Pulmonary artery endothelial cell (primary cell): ENCODE measurements around the gene CDH13. TPM values are rescaled to one million over a fixed set of nuclear protein-coding genes. Genes with fewer than 3 reads are reported as not detected.
"Not testable (repeated sequence)": the region's sequence is repeated elsewhere in the genome, so short reads cannot be mapped to it uniquely, and the experiment has no call there.

Experiments used
- DNase-seq: peaks from one replicate; pipeline ENCODE4 v3.0.0-alpha.2; 2011; ENCODE audit warnings: low read depth, low spot score
- total RNA-seq: library from RNA; depleted of rRNA; stranded (reverse); fragments of >200 nt; gene quantifications from 2 replicates; pipeline ENCODE4 v1.2.3, GENCODE V29; 2014

Gene CDH13
- total RNA-seq, 1 donor from 2014 or later, result 62.3 TPM

GRCh38 chr16:82882982-82883835 lies 256.4 kb downstream of the CDH13 start:
- DNase-seq, result no peak

GRCh38 chr16:82884320-82884898 lies 257.6 kb downstream of the CDH13 start:
- DNase-seq, result no peak

- DNase-seq, result no peak
Measured at GRCh38 chr16:82886146-82886545, 259.4 kb downstream of the CDH13 start.

GRCh38 chr16:82888591-82889001 lies 261.8 kb downstream of the CDH13 start:
- no peak for DNase-seq

- no peak for DNase-seq
Measured at GRCh38 chr16:82891424-82891823, 264.7 kb downstream of the CDH13 start.

GRCh38 chr16:82891918-82892317 lies 265.1 kb downstream of the CDH13 start:
- DNase-seq, result no peak

- DNase-seq, result no peak
Measured at GRCh38 chr16:82892324-82892723, 265.6 kb downstream of the CDH13 start.

GRCh38 chr16:82895843-82896242 lies 269.1 kb downstream of the CDH13 start:
- DNase-seq, result no peak

- no peak for DNase-seq
Measured at GRCh38 chr16:82899006-82899405, 272.2 kb downstream of the CDH13 start.

- no peak for DNase-seq
Measured at GRCh38 chr16:82899731-82900450, 273.1 kb downstream of the CDH13 start.

- DNase-seq, result no peak
Measured at GRCh38 chr16:82900559-82900958, 273.8 kb downstream of the CDH13 start.

GRCh38 chr16:82911925-82912324 lies 285.2 kb downstream of the CDH13 start:
- DNase-seq, result no peak

GRCh38 chr16:82915139-82915824 lies 288.5 kb downstream of the CDH13 start:
- DNase-seq, result no peak

GRCh38 chr16:82917886-82918595 lies 291.3 kb downstream of the CDH13 start:
- no peak for DNase-seq

GRCh38 chr16:82924075-82924854 lies 297.5 kb downstream of the CDH13 start:
- DNase-seq, result no peak

- DNase-seq, result no peak
Measured at GRCh38 chr16:82926500-82926899, 299.7 kb downstream of the CDH13 start.

GRCh38 chr16:82933933-82934332 lies 307.2 kb downstream of the CDH13 start:
- DNase-seq, result not testable (repeated sequence)

GRCh38 chr16:82935766-82936165 lies 309.0 kb downstream of the CDH13 start:
- DNase-seq, result no peak

- peak; percentile 90 for DNase-seq
Measured at GRCh38 chr16:82936941-82937551, 310.3 kb downstream of the CDH13 start.
